ENCODE measurements around the gene HPCAL1. TPM values are rescaled to one million over a fixed set of nuclear protein-coding genes. Genes with fewer than 3 reads are reported as not detected.

Gene HPCAL1
- total RNA-seq, 1 experiment from 2014 or later: 26.9 TPM

GRCh38 chr2:10449486-10449831 is 146.8 kb downstream of the HPCAL1 start:
- no peaks in the 10 kb centered on the region for H3K36me3 ChIP-seq (ENCODE audit: control insufficient read depth, insufficient read depth, low read length)

GRCh38 chr2:10449838-10450691 is 147.4 kb downstream of the HPCAL1 start:
- peak overlapping the region; percentile 87 for H3K27ac Mint-ChIP-seq (ENCODE audit: unreplicated experiment)
- intact Hi-C loops (cut with micrococcal nuclease; ENCODE audit: unreplicated experiment): loop anchor here (1.0 to 5.0 kb wide), 2 partner anchors 32 to 102 kb away; no protein-coding TSS in a partner anchor
- no peaks in the 10 kb centered on the region for H3K27me3 Mint-ChIP-seq (ENCODE audit: insufficient read depth, unreplicated experiment)
- ChIA-PET CTCF (interaction anchor here (0.5 to 1.3 kb wide), 9 partner anchors 15 to 360 kb away, joined by 3 to 17 read pairs (median 4); no protein-coding TSS in a partner anchor), POLR2A (interaction anchor here (0.6 to 1.1 kb wide), 4 partner anchors 143 to 232 kb away, joined by 3 to 4 read pairs (median 3); no protein-coding TSS in a partner anchor)
- TF ChIP-seq CTCF (IDR thresholded peaks at IDR 0.05; ENCODE audit: insufficient read depth in 1 of 2, low read depth in 1 of 2, low read length in 1 of 2, severe bottlenecking in 1 of 2, unreplicated experiment in 1 of 2): no peak
- no peaks in the 10 kb centered on the region for H3K9me3 Mint-ChIP-seq (ENCODE audit: unreplicated experiment)
- H3K4me3 Mint-ChIP-seq (ENCODE audit: unreplicated experiment): peak overlapping the region; percentile 84
- peaks cover 30% of the 10 kb centered on the region for H3K36me3 Mint-ChIP-seq (ENCODE audit: insufficient read depth, unreplicated experiment)
- H3K27me3 ChIP-seq (replicated peaks; ENCODE audit: control insufficient read depth, insufficient read depth, low read length): no peaks in the 10 kb centered on the region
- H3K36me3 ChIP-seq (ENCODE audit: control insufficient read depth, insufficient read depth, low read length): no peaks in the 10 kb centered on the region
- H3K9me3 ChIP-seq: no peaks in the 10 kb centered on the region
- BruUV-seq (replicated peaks): no TSS peak
- peaks cover 10% of the 10 kb centered on the region for H3K4me1 Mint-ChIP-seq (ENCODE audit: low read depth, unreplicated experiment)
- peak overlapping the region; percentile 97 for H3K4me3 ChIP-seq (ENCODE audit: low read depth, low read length)
- H3K4me1 ChIP-seq: peaks cover 17% of the 10 kb centered on the region
- peak; percentile 82 to 86 for DNase-seq

More at GRCh38 chr2:10449486-10449831, 146.8 kb downstream of the HPCAL1 start:
- no peaks in the 10 kb centered on the region for H3K9me3 ChIP-seq
- peaks cover 17% of the 10 kb centered on the region for H3K4me1 ChIP-seq
- H3K4me3 ChIP-seq (ENCODE audit: low read depth, low read length): peak overlapping the region; percentile 97
- TF ChIP-seq CTCF (IDR thresholded peaks at IDR 0.05; ENCODE audit: insufficient read depth in 1 of 2, low read depth in 1 of 2, low read length in 1 of 2, severe bottlenecking in 1 of 2, unreplicated experiment in 1 of 2): no peak
- H3K4me1 Mint-ChIP-seq (ENCODE audit: low read depth, unreplicated experiment): peaks cover 15% of the 10 kb centered on the region
- ChIA-PET POLR2A (interaction anchor here (0.6 to 1.1 kb wide), 3 partner anchors 143 to 233 kb away, joined by 3 to 4 read pairs (median 3); no protein-coding TSS in a partner anchor), CTCF (interaction anchor here (0.5 to 1.3 kb wide), 7 partner anchors 15 to 1769 kb away, joined by 3 to 17 read pairs (median 6); no protein-coding TSS in a partner anchor)
- H3K36me3 Mint-ChIP-seq (ENCODE audit: insufficient read depth, unreplicated experiment): peaks cover 36% of the 10 kb centered on the region
- H3K27ac Mint-ChIP-seq (ENCODE audit: unreplicated experiment): peak overlapping the region; percentile 87
- H3K27me3 ChIP-seq (replicated peaks; ENCODE audit: control insufficient read depth, insufficient read depth, low read length): no peaks in the 10 kb centered on the region
- peak overlapping the region; percentile 84 for H3K4me3 Mint-ChIP-seq (ENCODE audit: unreplicated experiment)
- no peaks in the 10 kb centered on the region for H3K27me3 Mint-ChIP-seq (ENCODE audit: insufficient read depth, unreplicated experiment)
- H3K9me3 Mint-ChIP-seq (ENCODE audit: unreplicated experiment): no peaks in the 10 kb centered on the region
- intact Hi-C loops (cut with micrococcal nuclease; ENCODE audit: unreplicated experiment): no loop called here
- no peak for DNase-seq
- BruUV-seq (replicated peaks): no TSS peak

- Mint-ChIP-seq H3K4me3 (ENCODE audit: unreplicated experiment) (no peak overlapping the region), H3K27me3 (ENCODE audit: insufficient read depth, unreplicated experiment) (no peaks in the 10 kb centered on the region), H3K9me3 (ENCODE audit: unreplicated experiment) (no peaks in the 10 kb centered on the region), H3K36me3 (ENCODE audit: insufficient read depth, unreplicated experiment) (peaks cover 14% of the 10 kb centered on the region), H3K27ac (ENCODE audit: unreplicated experiment) (no peak overlapping the region), H3K4me1 (ENCODE audit: low read depth, unreplicated experiment) (peaks cover 10% of the 10 kb centered on the region)
- POLR2A ChIA-PET: no interaction called here
- H3K36me3 ChIP-seq (ENCODE audit: control insufficient read depth, insufficient read depth, low read length): no peaks in the 10 kb centered on the region
- H3K9me3 ChIP-seq: no peaks in the 10 kb centered on the region
- CTCF ChIA-PET: interaction anchor here (0.5 kb wide), 1 partner anchor 43 kb away, joined by 6 read pairs; no protein-coding TSS in a partner anchor
- no peak overlapping the region for H3K4me3 ChIP-seq (ENCODE audit: low read depth, low read length)
- H3K27me3 ChIP-seq (replicated peaks; ENCODE audit: control insufficient read depth, insufficient read depth, low read length): no peaks in the 10 kb centered on the region
- peaks cover 4% of the 10 kb centered on the region for H3K4me1 ChIP-seq
- no TSS peak for BruUV-seq (replicated peaks)
- no peak for DNase-seq
- intact Hi-C loops (cut with micrococcal nuclease; ENCODE audit: unreplicated experiment): loop anchor here (5.0 kb wide), 1 partner anchor 100 kb away; no protein-coding TSS in a partner anchor
- TF ChIP-seq CTCF (IDR thresholded peaks at IDR 0.05; ENCODE audit: insufficient read depth in 1 of 2, low read depth in 1 of 2, low read length in 1 of 2, severe bottlenecking in 1 of 2, unreplicated experiment in 1 of 2): no peak
Measured at GRCh38 chr2:10451819-10452218, 149.1 kb downstream of the HPCAL1 start.

Data from Caco-2 (cell line).